HG02759 (cell line): ENCODE measurements around the gene P2RX1.

ENCODE experiments used
- ATAC-seq: cut with Tn5 transposase; IDR thresholded peaks from one replicate; pipeline ENCODE4 v1.9.1; 2021; ENCODE audit warnings: mild to moderate bottlenecking, moderate library complexity; ENCODE audit not compliant: unreplicated experiment

The P2RX1 gene

DNA sequence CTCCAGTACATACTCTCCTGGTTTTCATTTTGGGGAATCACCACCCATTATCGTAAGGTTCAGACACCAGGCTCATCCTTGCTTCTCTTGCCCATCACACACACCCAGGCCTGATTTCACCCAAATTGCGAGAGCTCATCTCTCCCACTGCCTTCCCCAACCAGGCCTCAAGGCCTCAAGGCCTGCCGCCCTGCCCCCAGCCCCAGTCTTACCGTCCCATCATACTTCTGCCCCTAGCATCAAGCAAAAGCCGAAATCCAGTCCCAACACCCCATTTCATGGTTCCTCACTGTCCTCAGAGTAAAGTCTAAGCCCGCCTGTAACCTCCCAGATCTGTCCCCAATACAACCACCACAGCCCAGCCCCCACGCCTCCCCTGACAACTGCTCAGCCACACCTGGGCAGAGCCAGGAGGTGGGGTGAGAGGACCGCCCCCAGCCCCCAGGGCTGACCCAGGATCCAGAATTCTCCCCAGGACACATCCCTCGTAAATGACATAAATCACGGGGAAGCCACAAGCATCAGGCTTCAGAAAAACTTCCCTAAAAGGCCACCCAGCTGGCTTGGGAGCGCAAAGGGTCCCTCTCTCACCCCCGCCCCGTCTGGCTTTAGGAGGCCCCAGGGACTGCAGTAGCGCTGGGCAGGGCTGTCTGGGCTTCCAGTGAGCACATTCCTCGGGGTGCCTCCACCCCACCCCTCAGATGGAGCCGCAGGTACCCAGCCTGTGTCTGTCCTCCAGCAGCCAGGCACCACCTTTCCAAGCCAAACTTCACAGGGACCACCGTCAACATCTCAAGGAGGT lies 9.6 kb upstream of the P2RX1 start:
- no peak for ATAC-seq

- ATAC-seq = no peak
Observed at GRCh38 chr17:3924512-3925350, 8.5 kb upstream of the P2RX1 start.

DNA sequence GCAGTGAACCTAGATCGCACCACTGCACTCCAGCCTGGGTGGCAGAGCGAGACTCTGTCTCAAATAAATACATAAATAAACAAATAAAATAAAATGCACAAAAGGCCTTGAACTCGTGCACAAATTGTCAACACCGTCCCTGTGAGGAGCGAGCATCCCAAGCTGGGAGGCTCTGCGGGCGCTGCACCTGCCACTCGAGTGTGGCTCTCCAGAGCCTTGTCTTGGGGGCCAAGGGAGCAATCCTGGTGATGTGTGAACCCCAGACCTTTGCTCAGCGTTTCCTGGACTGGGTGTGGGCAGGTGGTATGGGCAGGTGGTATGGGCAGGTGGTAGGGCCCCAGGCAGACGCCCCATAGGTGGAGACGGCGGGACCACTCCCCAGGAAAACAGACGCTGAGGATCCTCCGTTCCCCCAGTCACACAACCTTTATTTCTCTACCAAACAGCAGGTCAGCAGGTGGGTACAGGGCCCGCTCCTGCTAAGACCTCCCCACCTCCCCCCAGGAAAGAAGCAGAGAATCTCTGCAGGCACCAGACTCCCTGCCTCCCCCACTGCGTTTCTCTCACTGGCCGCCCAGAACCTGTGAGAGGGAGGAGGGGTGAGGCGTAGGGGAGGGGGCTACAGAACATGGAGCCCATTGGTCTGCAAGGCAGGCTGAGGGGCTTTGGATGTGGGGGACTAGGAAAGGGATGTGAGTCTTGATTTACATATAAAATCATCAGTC lies 7.4 kb upstream of the P2RX1 start:
- no peak for ATAC-seq

GRCh38 chr17:3922765-3923164 lies 6.5 kb upstream of the P2RX1 start:
- ATAC-seq = no peak

DNA sequence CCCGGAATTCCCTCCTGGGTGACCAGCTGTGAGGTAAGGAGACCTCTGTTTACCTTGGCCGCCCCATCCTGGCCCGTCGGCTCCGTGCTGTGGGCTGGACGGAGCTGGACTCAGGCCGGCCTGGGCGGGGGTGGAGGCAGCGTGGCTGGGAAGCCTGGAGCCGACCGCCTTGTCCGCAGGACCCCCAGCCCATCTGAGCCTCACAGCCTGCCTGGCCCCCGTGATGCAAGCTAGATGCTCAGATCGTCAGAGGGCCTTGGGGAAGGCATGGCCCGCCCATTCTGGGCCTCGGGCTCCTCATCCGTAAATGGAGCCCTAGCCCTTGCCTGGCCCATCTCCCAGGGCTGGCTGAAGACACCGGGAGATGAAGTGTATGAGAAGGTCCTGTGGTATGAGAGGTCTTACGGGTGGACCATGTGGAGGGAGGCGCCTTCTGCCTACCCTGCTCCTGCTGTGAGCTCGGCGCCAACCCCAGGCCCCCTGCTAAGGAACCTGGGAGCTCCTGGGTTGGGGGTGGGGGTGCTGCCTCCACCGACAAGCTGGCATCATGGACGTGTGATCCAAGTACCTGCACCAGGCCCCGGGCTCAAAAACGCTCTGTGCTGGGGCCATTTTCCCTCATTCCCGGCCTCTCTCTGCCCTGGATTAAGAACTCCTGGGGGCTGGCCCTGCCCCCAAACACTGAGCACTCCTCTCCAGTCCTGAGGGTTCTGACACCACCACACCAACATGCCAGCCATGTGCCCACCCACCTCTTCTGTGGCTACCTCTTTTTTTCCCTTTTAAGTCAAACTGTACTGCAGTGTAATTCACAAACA lies 5.4 kb upstream of the P2RX1 start:
- ATAC-seq = no peak

- no peak for ATAC-seq
Observed at GRCh38 chr17:3921006-3921405, 4.7 kb upstream of the P2RX1 start.

DNA sequence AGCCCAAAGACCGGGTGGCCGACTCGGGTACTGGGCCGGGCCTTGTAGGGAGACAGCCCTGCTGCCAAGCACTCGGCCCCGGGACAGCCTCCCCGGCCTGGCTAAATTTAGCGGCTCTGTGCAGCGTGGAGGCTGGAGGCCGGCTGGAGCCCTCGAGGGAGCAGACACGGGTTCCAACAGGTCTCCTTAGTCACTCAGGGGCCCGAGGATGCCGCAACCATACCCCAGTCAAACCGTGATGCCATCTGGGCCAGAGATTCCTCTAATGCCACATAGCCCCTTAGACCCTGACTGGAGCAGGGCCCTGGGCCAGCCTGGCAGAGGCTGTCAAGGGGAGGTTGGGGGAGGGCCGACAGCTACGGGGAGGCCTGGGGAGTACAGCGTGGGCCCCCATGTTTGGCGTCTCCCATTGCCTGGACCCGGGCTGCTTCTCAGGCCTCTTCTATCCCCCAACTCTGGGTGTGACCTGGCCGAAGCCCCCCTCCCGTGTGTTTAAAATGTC lies 2.9 kb upstream of the P2RX1 start:
- ATAC-seq = no peak

- no peak for ATAC-seq
Observed at GRCh38 chr17:3918372-3919122, 2.3 kb upstream of the P2RX1 start.

DNA sequence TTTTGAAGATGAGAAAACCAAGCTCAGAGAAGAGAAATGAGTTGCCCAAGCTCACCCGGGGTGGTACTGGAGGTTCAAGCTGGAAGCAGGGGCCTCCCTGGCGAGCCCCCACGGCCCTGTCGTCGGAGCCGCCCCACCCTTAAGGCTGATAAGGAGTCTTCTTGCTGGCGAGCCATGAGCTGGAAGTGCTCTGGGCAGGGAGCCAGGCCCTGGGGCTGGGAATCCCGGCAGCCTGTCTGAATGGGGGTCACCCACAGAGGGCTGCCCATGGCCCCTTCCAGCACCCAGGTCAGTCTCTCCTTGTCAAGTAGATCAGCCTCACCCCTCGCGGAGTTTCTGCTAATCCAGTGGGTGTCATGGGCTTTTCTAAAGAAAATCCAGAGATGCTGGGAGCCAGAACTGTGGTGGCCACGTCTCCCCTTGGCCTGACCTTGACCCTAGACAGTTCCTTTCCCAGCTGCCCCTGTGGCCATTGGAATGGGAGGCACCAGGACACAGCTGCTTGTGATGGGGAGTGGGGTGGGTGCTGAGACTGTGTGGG lies 1.2 kb upstream of the P2RX1 start:
- ATAC-seq = no peak

GRCh38 chr17:3916825-3917224 lies 560 bp upstream of the P2RX1 start:
- no peak for ATAC-seq

DNA sequence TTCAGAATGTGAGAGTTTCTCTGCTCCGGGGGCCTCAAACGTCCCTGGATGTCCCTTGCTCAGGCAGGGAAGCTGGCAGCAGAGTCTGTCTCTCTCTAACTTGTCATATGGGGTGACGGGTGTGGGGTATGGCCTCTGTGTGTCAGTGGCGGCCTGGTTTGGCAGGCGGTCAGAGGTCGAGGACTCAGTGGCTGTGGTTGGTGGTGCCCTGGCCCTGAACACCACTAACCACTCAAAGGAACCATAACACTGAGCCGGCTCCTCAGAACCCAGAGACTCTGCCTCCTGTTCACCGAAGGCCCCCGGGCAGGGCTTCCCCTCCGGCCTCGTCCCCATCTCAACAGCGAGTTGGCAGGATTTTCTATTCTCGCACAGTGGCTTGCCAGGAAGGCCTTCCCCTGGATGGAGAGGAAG lies 677 bp downstream of the P2RX1 start:
- no peak for ATAC-seq

DNA sequence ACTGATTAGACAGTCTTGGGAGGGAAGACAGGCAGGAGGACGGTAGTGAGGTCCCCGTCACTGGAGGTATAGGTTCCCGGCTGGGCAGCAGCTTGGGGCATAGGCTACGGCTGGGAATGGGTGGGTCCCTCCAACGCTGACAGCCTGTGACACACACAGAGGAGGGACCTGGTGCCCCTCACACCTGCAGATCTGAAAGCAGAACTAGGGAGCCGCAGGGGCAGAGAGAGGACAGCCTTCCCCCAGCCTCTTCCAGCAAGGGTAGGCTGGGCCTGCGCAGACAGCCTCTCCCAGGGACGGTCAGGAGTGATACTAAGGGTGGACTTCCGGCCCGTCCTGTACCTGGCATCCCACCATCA lies 2.0 kb downstream of the P2RX1 start:
- ATAC-seq = peak; percentile 46

- peak; percentile 54 for ATAC-seq
Observed at GRCh38 chr17:3913531-3914311, 2.5 kb downstream of the P2RX1 start.

- no peak for ATAC-seq
Observed at GRCh38 chr17:3912827-3913226, 3.4 kb downstream of the P2RX1 start.

GRCh38 chr17:3911271-3912053 lies 4.8 kb downstream of the P2RX1 start:
- peak; percentile 78 for ATAC-seq

- ATAC-seq = no peak
Observed at GRCh38 chr17:3910420-3911270, 5.6 kb downstream of the P2RX1 start.

- ATAC-seq = no peak
Observed at GRCh38 chr17:3909257-3909656, 7.0 kb downstream of the P2RX1 start.
